Coronary artery (tissue), 2 donors: ENCODE measurements around the gene AGTRAP.

Experiments used
- DNase-seq: peaks from one replicate; pipeline ENCODE4 v3.0.0-alpha.2; 2017; ENCODE audit warnings: low spot score
- H3K27ac ChIP-seq, 2 donors: fragments of 200-600 bp; sonication (generic); one replicate each; pipeline ENCODE4 v1.5.1; 2016 to 2019
- H3K4me3 ChIP-seq: fragments of 200-600 bp; sonication (generic); 2 replicates; pipeline ENCODE4 v1.5.1; 2016; ENCODE audit warnings: mild to moderate bottlenecking, moderate library complexity
- CTCF ChIP-seq: fragments of 200-600 bp; sonication (generic); IDR thresholded peaks from one replicate; pipeline ENCODE4 v1.5.1; 2019; ENCODE audit warnings: antibody characterized with exemption

The AGTRAP gene

DNA sequence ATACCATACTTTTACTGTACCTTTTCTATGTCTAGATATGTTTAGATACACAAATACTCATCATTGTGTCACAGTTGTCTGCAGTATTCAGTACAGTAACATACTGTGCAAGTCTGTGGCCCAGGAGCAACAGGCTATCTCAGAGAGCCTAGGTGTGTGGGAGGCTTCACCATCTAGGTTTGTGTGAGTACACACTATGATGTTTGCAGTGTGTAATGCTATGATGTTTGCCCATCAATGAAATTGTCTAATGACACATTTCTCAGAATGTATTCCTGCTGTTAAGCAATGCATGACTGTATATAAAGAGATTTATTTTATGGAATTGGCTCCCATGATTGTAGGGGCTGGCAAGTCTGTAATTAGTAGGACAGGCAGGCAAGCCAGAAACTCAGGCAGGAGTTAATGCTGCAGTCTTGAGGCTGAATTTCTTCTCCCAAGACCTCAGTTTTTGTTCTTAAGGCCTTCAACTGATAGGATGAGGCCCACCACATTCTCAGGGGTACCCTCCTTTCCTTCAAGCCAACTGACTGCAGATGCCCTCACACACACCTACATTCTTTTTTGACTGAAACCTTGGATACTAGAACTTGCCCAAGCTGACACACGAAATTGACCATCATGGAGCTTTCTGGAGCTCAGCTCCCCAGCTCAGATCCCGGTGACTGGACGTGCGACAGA is 7.7 kb upstream of the AGTRAP start:
- H3K4me3 ChIP-seq: no peak overlapping the region
- no peak for TF ChIP-seq CTCF
- DNase-seq: no peak
- H3K27ac ChIP-seq: no peak overlapping the region

- no peak for DNase-seq
- no peak for TF ChIP-seq CTCF
- no peak overlapping the region for H3K4me3 ChIP-seq
- H3K27ac ChIP-seq: peak overlapping the region in 1 of 2 donors; percentile 71
Observed at GRCh38 chr1:11729155-11729497, 6.8 kb upstream of the AGTRAP start.

- no peak for DNase-seq
- TF ChIP-seq CTCF: no peak
- Histone ChIP-seq H3K4me3 (no peak overlapping the region), H3K27ac (peak overlapping the region in 1 of 2 donors; percentile 71)
Observed at GRCh38 chr1:11729498-11730428, 6.2 kb upstream of the AGTRAP start.

DNA sequence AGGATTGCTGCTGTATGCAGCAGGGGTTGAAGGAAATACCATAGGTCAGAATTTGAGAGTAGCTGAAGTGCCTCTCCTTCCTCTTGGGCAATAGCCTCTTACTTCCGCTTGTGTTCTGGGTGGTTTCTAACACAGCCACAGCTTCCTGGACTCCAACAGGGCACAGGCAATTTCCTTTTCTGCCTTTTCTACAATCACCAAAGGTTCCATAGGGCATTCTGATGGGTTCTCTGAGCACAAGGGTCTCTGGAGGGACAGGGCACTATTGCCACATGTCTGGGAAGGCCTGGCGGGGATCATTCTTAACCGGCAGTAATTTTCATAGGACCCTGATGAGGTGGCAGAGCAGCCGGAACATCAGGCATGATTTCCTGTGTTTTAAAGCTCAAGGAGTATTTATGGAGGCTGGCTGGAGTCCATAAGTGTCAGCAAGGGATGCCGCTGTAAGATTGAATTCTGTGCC is 5.5 kb upstream of the AGTRAP start:
- no peak for TF ChIP-seq CTCF
- DNase-seq: no peak
- Histone ChIP-seq H3K4me3 (no peak overlapping the region), H3K27ac (peak overlapping the region in 1 of 2 donors; percentile 71)

DNA sequence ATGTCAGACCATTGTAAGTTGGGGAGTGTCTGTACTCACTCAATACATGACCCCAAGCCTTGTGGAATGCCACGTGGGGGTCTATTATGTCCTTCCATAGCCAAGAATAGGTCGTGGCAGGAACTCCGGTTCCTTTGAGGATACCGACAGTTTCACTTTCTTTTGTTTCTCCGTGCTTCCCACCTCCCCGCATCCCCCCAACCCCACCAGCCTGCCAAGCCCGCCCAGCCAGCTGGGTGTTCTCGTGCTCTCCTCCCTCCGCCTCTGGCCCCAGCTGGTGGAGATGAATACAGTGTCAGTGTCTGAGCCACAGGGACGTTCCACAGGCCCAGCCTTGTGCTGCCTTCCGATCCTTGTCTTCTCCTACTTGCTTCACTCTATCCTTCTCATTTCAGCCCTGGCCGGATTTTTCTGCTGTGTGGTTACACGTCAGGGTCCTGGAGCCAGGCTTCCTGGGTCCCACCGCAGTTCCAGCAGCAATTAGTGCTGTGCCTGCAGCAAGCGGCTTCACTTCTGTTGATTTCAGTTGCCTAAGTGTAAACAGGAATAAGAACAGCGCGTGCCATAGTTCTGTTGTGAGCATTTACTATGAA is 4.1 kb upstream of the AGTRAP start:
- no peak for DNase-seq
- TF ChIP-seq CTCF: no peak
- peak overlapping the region in 1 of 2 donors; percentile 82 for H3K27ac ChIP-seq
- peak overlapping the region; percentile 57 for H3K4me3 ChIP-seq

DNA sequence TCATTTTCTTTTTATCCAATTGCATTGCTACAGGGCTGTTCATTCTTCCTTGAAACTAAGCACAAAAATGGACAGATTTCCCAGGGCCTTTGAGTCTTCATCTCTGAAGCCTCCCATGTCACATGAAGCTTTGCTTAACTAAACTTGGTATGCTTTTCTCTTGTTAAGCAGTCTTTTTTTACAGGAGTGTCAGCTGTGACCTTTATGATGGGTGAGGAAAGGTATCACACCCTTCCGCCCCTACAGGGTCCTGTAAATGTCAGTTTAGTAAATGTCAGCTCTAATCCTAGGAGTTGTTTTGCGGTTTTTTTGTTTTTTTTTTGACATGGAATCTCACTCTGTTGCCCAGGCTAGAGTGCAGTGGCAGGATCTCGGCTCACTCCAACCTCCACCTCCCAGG is 2.6 kb upstream of the AGTRAP start:
- TF ChIP-seq CTCF: no peak
- H3K4me3 ChIP-seq: no peak overlapping the region
- DNase-seq: no peak
- no peak overlapping the region for H3K27ac ChIP-seq
